Right cardiac atrium (tissue), 5 donors: ENCODE data around the gene TAS2R50. TPM values are rescaled to one million over a fixed set of nuclear protein-coding genes. Genes with fewer than 3 reads are reported as not detected.

Experiments
- ATAC-seq, 2 donors: fragments of 200-7000 bp; cut with Tn5 transposase; one replicate each; pipeline versions ENCODE4 v1.8.0 to v1.9.1; 2020; ENCODE audit warnings: moderate library complexity in 2 of 2, mild to moderate bottlenecking in 1 of 2
- DNase-seq, 3 donors: peaks; one replicate each; pipeline ENCODE4 v3.0.0-alpha.2; 2020
- H3K27ac ChIP-seq: one replicate; pipeline ENCODE4 v1.5.1; 2013; ENCODE audit warnings: mild to moderate bottlenecking, low read length, control low read depth, moderate library complexity
- H3K27me3 ChIP-seq: one replicate; pipeline ENCODE4 v1.6.1; 2013; ENCODE audit not compliant: control insufficient read depth, insufficient read depth
- H3K4me1 ChIP-seq: one replicate; pipeline ENCODE4 v1.6.1; 2013; ENCODE audit warnings: low read length; ENCODE audit not compliant: control insufficient read depth, insufficient read depth
- H3K4me3 ChIP-seq: one replicate; pipeline ENCODE4 v1.5.1; 2013; ENCODE audit warnings: low read length, control low read depth
- H3K9me3 ChIP-seq: one replicate; pipeline ENCODE4 v1.6.1; 2013; ENCODE audit warnings: low read length; ENCODE audit not compliant: control insufficient read depth
- WGBS: extraction: QIAGEN DNeasy Blood & Tissue Kit; methylation state at CpG from one replicate; pipeline ENCODE4 v1.1.7; 2013; 5-methylcytosine and 5-hydroxymethylcytosine counted together
- intact Hi-C, 4 donors: fragments of 100-400 bp; cut with DNase I; formaldehyde crosslinking; loops; one replicate each; pipeline versions ENCODE4 v1.11.0 to v1.14.0; 2022 to 2023
- polyA plus RNA-seq: library from polyadenylated mRNA; stranded (reverse); fragments of 200-250 nt; gene quantifications from one replicate; pipeline ENCODE4 v1.2.3, GENCODE V29; 2013
- total RNA-seq, 4 donors: library from RNA; stranded (reverse); fragmentation: NEBNext Ultra II Directional; extraction: Animal tissue kit (Norgen Biotek cat#: 25700); gene quantifications; one replicate each; pipeline ENCODE4 v1.2.1, GENCODE V29; 2021
- donor health status: healthy with polysubstance abuse.
- donor health status: DM: no; HTN: yes; CAD: no.
- donor health status: DM: no; HTN: no; CAD: no.
- donor health status: DM: no; HTN: yes; CAD: no; lungs with severe emphysema.
- donor health status: DM: yes; HTN: yes; CAD: no.

TAS2R50 gene
- total and polyA plus RNA-seq, 5 donors: 0.09 to 1.1 (median 0.63) TPM

DNA sequence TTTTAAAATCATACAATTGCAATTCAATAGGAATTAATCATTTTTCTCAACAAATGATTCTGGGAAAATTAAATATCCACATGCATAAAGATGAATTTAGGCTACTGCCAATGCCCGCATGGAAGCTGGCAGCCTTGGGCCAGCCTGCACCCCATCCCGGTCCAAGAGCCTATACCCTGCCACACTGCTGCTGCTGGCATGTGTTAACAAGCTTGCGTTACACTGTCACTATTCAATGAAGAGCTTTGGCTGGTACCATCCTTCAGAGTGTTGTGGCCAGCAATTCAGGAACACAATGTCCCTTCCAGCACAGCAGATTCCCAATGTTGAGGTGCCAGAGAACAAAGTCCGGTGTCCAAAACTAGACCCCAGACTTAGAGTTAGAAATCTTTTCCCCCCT is 34.1 kb downstream of the TAS2R50 start:
- intact Hi-C loops: no loop called here
- peak in 2 of 3 donors; percentile 41 to 44 for DNase-seq
- no peaks in the 10 kb centered on the region for H3K4me1 ChIP-seq
- H3K27ac ChIP-seq: no peak overlapping the region
- no peaks in the 10 kb centered on the region for H3K27me3 ChIP-seq
- peak; percentile 75 to 87 for ATAC-seq
- WGBS: 80% methylated on average over 4 of the region's 4 CpGs
- H3K4me3 ChIP-seq: no peak overlapping the region
- H3K9me3 ChIP-seq: no peaks in the 10 kb centered on the region

DNA sequence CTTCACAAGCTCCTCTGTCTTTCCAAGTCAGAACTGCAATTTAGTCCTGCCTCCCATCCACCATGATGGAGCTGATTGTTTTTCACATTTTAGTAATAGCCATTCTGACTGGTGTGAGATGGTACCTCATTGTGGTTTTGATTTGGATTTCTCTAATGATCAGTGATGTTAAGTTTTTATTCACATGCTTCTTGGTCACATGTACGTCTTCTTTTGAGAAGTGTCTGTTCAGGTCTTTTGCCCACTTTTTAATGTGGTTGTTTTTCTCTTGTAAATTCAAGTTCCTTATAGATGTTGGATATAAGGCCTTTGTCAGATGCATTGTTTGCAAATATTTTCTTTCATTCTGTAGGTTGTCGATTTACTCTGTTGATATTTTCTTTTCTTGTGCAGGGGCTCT is 43.5 kb downstream of the TAS2R50 start:
- no peak for ATAC-seq
- intact Hi-C loops: no loop called here
- H3K27me3 ChIP-seq: no peaks in the 10 kb centered on the region
- WGBS: over 99% methylated on average over 2 of the region's 2 CpGs
- no peak overlapping the region for H3K27ac ChIP-seq
- no peak for DNase-seq
- H3K9me3 ChIP-seq: no peaks in the 10 kb centered on the region
- H3K4me1 ChIP-seq: no peaks in the 10 kb centered on the region
- H3K4me3 ChIP-seq: no peak overlapping the region

DNA sequence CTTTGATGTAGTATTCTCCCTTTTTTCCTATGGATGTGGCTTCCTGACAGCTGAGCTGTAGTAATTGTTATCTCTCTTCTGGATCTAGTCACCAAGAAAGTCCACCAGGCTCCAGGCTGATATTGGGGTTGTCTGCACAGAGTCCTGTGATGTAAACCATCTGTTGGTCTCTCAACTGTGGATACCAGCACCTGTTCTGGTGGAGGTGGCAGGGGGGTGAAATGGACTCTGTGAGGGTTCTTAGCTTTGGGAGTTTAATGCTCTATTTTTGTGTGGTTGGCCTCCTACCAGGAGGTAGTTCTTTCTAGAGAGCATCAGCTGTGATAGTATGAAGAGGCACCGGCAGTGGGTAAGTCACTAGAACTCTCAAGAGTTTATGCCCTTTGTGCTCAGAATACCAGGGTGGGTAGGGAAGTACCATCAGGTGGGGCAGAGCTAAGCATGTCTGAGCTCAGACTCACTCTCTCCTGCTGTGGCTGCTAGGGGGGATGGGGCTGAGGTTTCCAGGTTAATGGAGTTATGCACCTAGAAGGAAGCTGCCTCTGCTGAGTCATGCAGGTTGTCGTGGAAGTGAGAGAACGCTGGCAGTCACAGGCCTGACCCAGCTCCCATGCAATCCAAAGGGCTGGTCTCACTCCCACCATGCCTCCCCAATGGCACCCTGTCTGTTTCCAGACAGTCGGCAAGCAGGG is 44.6 kb downstream of the TAS2R50 start:
- Histone ChIP-seq H3K4me3 (no peak overlapping the region), H3K27ac (no peak overlapping the region), H3K4me1 (no peaks in the 10 kb centered on the region), H3K27me3 (no peaks in the 10 kb centered on the region), H3K9me3 (no peaks in the 10 kb centered on the region)
- 77% methylated on average over 4 of the region's 4 CpGs for WGBS
- intact Hi-C loops: no loop called here
- DNase-seq (no peak), ATAC-seq (no peak)

DNA sequence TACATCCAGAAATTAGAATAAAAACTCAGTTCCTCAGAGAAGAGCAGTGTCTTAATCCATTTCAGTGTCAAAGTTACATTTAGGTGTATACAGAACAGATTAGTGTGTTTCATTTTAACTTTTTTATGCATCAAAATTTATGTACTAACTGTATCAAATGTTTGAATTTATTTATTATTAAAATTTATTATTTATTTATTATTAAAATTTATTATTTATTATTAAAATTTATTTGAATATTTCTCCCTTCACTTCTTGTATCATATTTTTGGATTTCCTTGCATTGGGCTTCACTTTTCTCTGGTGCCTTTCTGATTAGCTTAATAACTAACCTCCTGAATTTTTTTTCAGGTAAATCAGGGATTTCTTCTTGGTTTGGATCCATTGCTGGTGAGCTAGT is 45.3 kb downstream of the TAS2R50 start:
- no peak overlapping the region for H3K4me3 ChIP-seq
- no peak for ATAC-seq
- H3K4me1 ChIP-seq: no peaks in the 10 kb centered on the region
- H3K27me3 ChIP-seq: no peaks in the 10 kb centered on the region
- no peak overlapping the region for H3K27ac ChIP-seq
- intact Hi-C loops: no loop called here
- no peak for DNase-seq
- no peaks in the 10 kb centered on the region for H3K9me3 ChIP-seq

DNA sequence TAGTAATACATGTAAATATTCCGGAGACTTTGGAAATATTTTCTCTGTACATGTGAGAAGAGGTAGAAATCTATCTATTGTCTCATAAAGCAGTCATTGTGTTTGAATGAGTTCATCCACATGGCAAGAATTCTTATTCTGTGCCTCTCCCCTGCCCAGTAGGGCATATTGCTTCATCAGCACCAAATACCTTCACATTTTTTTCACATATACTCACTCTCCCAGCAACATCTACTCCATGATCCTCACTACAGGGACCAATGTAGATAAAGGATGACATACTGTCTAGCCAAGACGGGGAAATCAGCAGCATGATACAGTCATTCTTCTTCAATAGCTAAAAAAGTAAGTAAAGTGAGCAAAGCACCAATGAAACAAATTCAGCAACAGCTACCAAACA is 46.3 kb downstream of the TAS2R50 start:
- H3K4me1 ChIP-seq: no peaks in the 10 kb centered on the region
- no peak overlapping the region for H3K4me3 ChIP-seq
- DNase-seq (no peak), ATAC-seq (no peak)
- H3K9me3 ChIP-seq: no peaks in the 10 kb centered on the region
- intact Hi-C loops: no loop called here
- no peaks in the 10 kb centered on the region for H3K27me3 ChIP-seq
- 83% methylated on average over 2 of the region's 2 CpGs for WGBS
- no peak overlapping the region for H3K27ac ChIP-seq

DNA sequence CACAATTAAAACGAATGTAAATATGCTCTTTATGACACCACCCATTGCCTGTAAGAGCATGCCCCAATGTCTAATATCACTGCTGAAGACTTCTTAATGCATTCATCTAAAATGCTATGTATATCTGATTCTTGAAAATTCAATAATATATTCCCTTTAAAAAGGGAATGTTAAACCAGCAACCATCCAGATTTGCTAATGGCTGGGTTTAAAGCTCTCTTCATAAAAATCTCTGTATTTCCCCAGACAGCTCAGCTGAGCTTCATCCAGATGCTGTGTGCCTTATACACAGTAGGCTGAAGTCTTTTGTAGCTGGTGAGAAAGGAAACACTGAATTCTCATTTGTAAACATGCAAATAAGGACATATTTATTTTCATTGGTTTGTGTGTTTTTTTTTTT is 47.5 kb downstream of the TAS2R50 start, which contains the start of gene TAS2R14:
TSS of gene TAS2R14 (minus strand) at position 101 of the 400 bp plus-strand sequence. CDS start at position 45, 56 bp downstream.
- no peak within 1 kb of the TSS for H3K4me3 ChIP-seq
- H3K27me3 ChIP-seq: no peaks in the 10 kb centered on the region
- no peaks in the 10 kb centered on the region for H3K4me1 ChIP-seq
- H3K9me3 ChIP-seq: no peaks in the 10 kb centered on the region
- ATAC-seq (no peak), DNase-seq (no peak)
- intact Hi-C loops: no loop called here
- no peak within 1 kb of the TSS for H3K27ac ChIP-seq
- WGBS: 78% methylated on average over 1 of the region's 1 CpG

DNA sequence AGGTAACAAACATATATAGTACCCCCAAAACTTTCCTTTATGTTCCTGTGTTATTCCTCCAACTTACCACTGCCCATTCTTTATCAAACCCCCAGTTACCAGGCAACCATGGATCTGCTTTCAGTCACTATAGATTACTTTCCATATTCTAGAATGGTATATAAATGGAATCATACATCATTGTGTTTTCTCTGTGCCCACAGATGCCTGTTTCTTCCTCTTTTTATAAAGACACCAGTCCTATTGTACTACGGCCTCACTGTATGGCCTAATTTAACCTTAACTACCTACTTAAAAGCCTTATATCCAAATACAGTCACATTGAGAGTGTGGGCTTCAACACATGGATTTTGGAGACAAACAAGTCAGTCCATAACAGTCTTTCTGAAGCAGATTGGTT is 50.2 kb downstream of the TAS2R50 start:
- intact Hi-C loops: no loop called here
- Histone ChIP-seq H3K27ac (no peak overlapping the region), H3K27me3 (no peaks in the 10 kb centered on the region), H3K4me1 (no peaks in the 10 kb centered on the region), H3K4me3 (no peak overlapping the region), H3K9me3 (no peaks in the 10 kb centered on the region)
- 97% methylated on average over 1 of the region's 1 CpG for WGBS
- no peak for DNase-seq
- no peak for ATAC-seq

Other genes starting within 250 kb of the TAS2R50 start
- gene TAS2R7, start 184.3 kb downstream of the TAS2R50 start, total RNA-seq: not detected
- 0.07 TPM for gene TAS2R7, start 184.3 kb downstream of the TAS2R50 start, polyA plus RNA-seq
- not detected for gene TAS2R8, start 179.6 kb downstream of the TAS2R50 start, total RNA-seq
- gene TAS2R8, start 179.6 kb downstream of the TAS2R50 start, polyA plus RNA-seq: not detected
- gene TAS2R9, start 176.7 kb downstream of the TAS2R50 start, total RNA-seq: not detected
- gene TAS2R9, start 176.7 kb downstream of the TAS2R50 start, polyA plus RNA-seq: not detected
- gene TAS2R10, start 160.6 kb downstream of the TAS2R50 start, total RNA-seq: under 1 TPM in 3 of 4 donors, not detected in 1; 0.23 to 0.56 (median 0.31) TPM
- not detected for gene TAS2R10, start 160.6 kb downstream of the TAS2R50 start, polyA plus RNA-seq
- 1 to 10 TPM in 2 of 4 donors, under 1 TPM in 2; 0.50 to 2.1 (median 1.0) TPM for gene PRR4, start 137.4 kb downstream of the TAS2R50 start, total RNA-seq
- gene PRR4, start 137.4 kb downstream of the TAS2R50 start, polyA plus RNA-seq: 2.4 TPM
- gene PRH1, start 102.7 kb downstream of the TAS2R50 start, total RNA-seq: 10 to 100 TPM in 2 of 4 donors, 1 to 10 TPM in 2; 4.6 to 14.5 (median 8.9) TPM
- 1.8 TPM for gene PRH1, start 102.7 kb downstream of the TAS2R50 start, polyA plus RNA-seq
- gene TAS2R13, start 77.3 kb downstream of the TAS2R50 start, total RNA-seq: 1 to 10 TPM in 1 of 4 donors, under 1 TPM in 3; 0.23 to 1.8 (median 0.42) TPM
- gene TAS2R13, start 77.3 kb downstream of the TAS2R50 start, polyA plus RNA-seq: 0.25 TPM
- gene PRH2, start 57.7 kb downstream of the TAS2R50 start, total RNA-seq: under 1 TPM in 1 of 4 donors, not detected in 3; 0.53 TPM
- not detected for gene PRH2, start 57.7 kb downstream of the TAS2R50 start, polyA plus RNA-seq
- gene TAS2R14, start 47.6 kb downstream of the TAS2R50 start, total RNA-seq: 1 to 10 TPM in 2 of 4 donors, under 1 TPM in 2; 0.60 to 1.5 (median 1.1) TPM
- 1.1 TPM for gene TAS2R14, start 47.6 kb downstream of the TAS2R50 start, polyA plus RNA-seq
- 1 to 10 TPM in 2 of 4 donors, under 1 TPM in 2; 0.54 to 1.4 (median 0.95) TPM for gene TAS2R20, start 11.4 kb upstream of the TAS2R50 start, total RNA-seq
- 0.27 TPM for gene TAS2R20, start 11.4 kb upstream of the TAS2R50 start, polyA plus RNA-seq
- 1 to 10 TPM in 2 of 4 donors, under 1 TPM in 2; 0.77 to 2.9 (median 1.2) TPM for gene TAS2R19, start 35.7 kb upstream of the TAS2R50 start, total RNA-seq
- 0.57 TPM for gene TAS2R19, start 35.7 kb upstream of the TAS2R50 start, polyA plus RNA-seq
- gene TAS2R31, start 44.5 kb upstream of the TAS2R50 start, total RNA-seq: 1 to 10 TPM; 1.0 to 2.0 (median 1.4) TPM
- gene TAS2R31, start 44.5 kb upstream of the TAS2R50 start, polyA plus RNA-seq: 0.54 TPM
- gene TAS2R46, start 75.4 kb upstream of the TAS2R50 start, total RNA-seq: under 1 TPM in 3 of 4 donors, not detected in 1; 0.26 to 0.71 (median 0.53) TPM
- not detected for gene TAS2R46, start 75.4 kb upstream of the TAS2R50 start, polyA plus RNA-seq
- not detected for gene TAS2R43, start 105.4 kb upstream of the TAS2R50 start, total RNA-seq
- not detected for gene TAS2R43, start 105.4 kb upstream of the TAS2R50 start, polyA plus RNA-seq
- gene TAS2R30, start 147.7 kb upstream of the TAS2R50 start, total RNA-seq: 1 to 10 TPM in 2 of 4 donors, under 1 TPM in 2; 0.80 to 1.6 (median 1.0) TPM
- gene TAS2R30, start 147.7 kb upstream of the TAS2R50 start, polyA plus RNA-seq: 0.25 TPM
- gene SMIM10L1, start 184.3 kb upstream of the TAS2R50 start, total RNA-seq: 10 to 100 TPM; 13.1 to 18.4 (median 16.3) TPM
- 16.2 TPM for gene SMIM10L1, start 184.3 kb upstream of the TAS2R50 start, polyA plus RNA-seq
- gene TAS2R42, start 200.0 kb upstream of the TAS2R50 start, total RNA-seq: not detected
- gene TAS2R42, start 200.0 kb upstream of the TAS2R50 start, polyA plus RNA-seq: not detected